Panc1 (cell line): Measurements from ENCODE around the gene MCM8. TPM values are rescaled to one million over a fixed set of nuclear protein-coding genes. Genes with fewer than 3 reads are reported as not detected.

Experiments
- ATAC-seq: fragments of 200-7000 bp; cut with Tn5 transposase; 2 replicates; pipeline ENCODE4 v1.9.1; 2020; ENCODE audit warnings: mild to moderate bottlenecking, moderate library complexity
- BruUV-seq: library from RNA; stranded (reverse); fragments of 400-500 nt; replicated peaks from 2 replicates; lab custom pipeline; 2021; lab: Mats Ljungman, UMichigan
- CTCF ChIA-PET: fragments of 300-600 bp; sonication (Branson Sonifier 250); formaldehyde crosslinking; loops from one replicate; lab custom pipeline; 2022; ENCODE audit warnings: antibody characterized with exemption; lab: Charles Lee
- POLR2A ChIA-PET: fragments of 300-600 bp; sonication (Branson Sonifier 250); formaldehyde crosslinking; loops from one replicate; lab custom pipeline; 2022; ENCODE audit warnings: antibody characterized with exemption; lab: Charles Lee
- DNase-seq: peaks from one replicate; pipeline ENCODE4 v3.0.0-alpha.2; 2010; ENCODE audit warnings: low read depth, low spot score
- H3K27ac ChIP-seq: 2 replicates; pipeline ENCODE4 v1.5.1; 2011; ENCODE audit warnings: mild to moderate bottlenecking, low read length, inconsistent platforms
- H3K27me3 ChIP-seq: fragments of 200-500 bp; sonication (Bioruptor generic); 2 replicates; pipeline ENCODE4 v1.6.0; 2014; ENCODE audit warnings: low read length, inconsistent platforms; ENCODE audit not compliant: control insufficient read depth, insufficient read depth
- H3K36me3 ChIP-seq: fragments of 200-500 bp; sonication (Bioruptor generic); 2 replicates; pipeline ENCODE4 v1.5.1; 2014; ENCODE audit warnings: inconsistent platforms, mild to moderate bottlenecking, low read length, moderate library complexity; ENCODE audit not compliant: control insufficient read depth, insufficient read depth
- H3K4me1 ChIP-seq: 2 replicates; pipeline ENCODE4 v1.5.1; 2011; ENCODE audit warnings: inconsistent platforms, mild to moderate bottlenecking, low read length, moderate library complexity; ENCODE audit not compliant: control insufficient read depth, insufficient read depth
- H3K4me3 ChIP-seq, 2 experiments: 2 replicates each; pipeline ENCODE4 v1.5.1; 2011 to 2012; ENCODE audit warnings: low read depth in 2 of 2, low read length in 2 of 2, mild to moderate bottlenecking in 2 of 2, inconsistent platforms in 1 of 2, moderate library complexity in 1 of 2
- H3K9me3 ChIP-seq: fragments of 200-500 bp; sonication (Bioruptor generic); 2 replicates; pipeline ENCODE4 v1.5.1; 2014; ENCODE audit warnings: low read depth, mild to moderate bottlenecking, inconsistent platforms, low read length, moderate library complexity; ENCODE audit not compliant: control insufficient read depth, insufficient read depth
- CTCF ChIP-seq: fragments of 450-650 bp; IDR thresholded peaks from 2 replicates; pipeline ENCODE4 v1.5.1; 2017; ENCODE audit warnings: mild to moderate bottlenecking
- POLR2AphosphoS5 ChIP-seq: IDR thresholded peaks from 2 replicates; pipeline ENCODE4 v1.6.1; 2012; ENCODE audit warnings: mild to moderate bottlenecking, low read depth, low read length, moderate library complexity
- SIN3A ChIP-seq: IDR thresholded peaks from 2 replicates; pipeline ENCODE4 v1.6.1; 2012; ENCODE audit warnings: low read depth, mild to moderate bottlenecking, low read length, moderate library complexity, borderline replicate concordance; ENCODE audit not compliant: insufficient read depth
- TCF7L2 ChIP-seq: IDR thresholded peaks from 2 replicates; pipeline ENCODE4 v1.6.1; 2011; ENCODE audit warnings: mild to moderate bottlenecking, low read depth, low read length, inconsistent platforms
- in situ Hi-C: cut with HindIII; loops from 2 replicates; pipeline ENCODE4 v1.10.0; 2016; ENCODE audit warnings: low sequenced_read_pairs, low pct_unique_long_range_greater_than_20kb
- intact Hi-C: fragments of 100-400 bp; cut with micrococcal nuclease; formaldehyde crosslinking; loops from one replicate; pipeline ENCODE4 v1.10.0; 2022; ENCODE audit not compliant: unreplicated experiment
- total RNA-seq: library from RNA; stranded (reverse); gene quantifications from one replicate; pipeline ENCODE4 v1.2.1, GENCODE V29; 2021; ENCODE audit not compliant: unreplicated experiment
- TF ChIP-seq, protein P1 (sequence below), 2 experiments: IDR thresholded peaks; 2 replicates each; pipeline ENCODE4 v1.6.1; 2011 to 2012; ENCODE audit warnings: low read depth in 2 of 2, control low read depth in 1 of 2, low read length in 1 of 2, mild to moderate bottlenecking in 1 of 2, moderate library complexity in 1 of 2; ENCODE audit not compliant: insufficient read depth in 1 of 2

Gene MCM8
- total RNA-seq, 1 experiment from 2014 or later: 28.3 TPM

DNA sequence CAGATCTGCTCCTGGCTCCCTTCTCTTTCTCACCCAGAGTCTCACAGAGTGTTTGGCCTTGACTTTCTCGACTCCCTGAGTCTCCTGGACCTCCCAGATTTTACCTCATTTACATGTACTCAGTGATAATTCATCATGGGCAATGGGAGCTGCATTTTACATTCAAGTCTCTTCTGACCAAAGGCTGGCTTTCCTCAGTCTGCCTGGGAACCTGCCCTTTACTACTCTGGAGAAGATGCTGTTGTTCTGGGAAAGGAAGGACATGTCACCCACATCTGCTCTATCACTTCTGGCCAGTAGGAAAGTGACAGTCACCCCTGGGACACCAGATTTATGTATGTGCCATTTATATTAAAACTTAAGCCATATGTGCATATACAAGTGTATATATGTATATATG lies 96.0 kb downstream of the MCM8 start:
- CTCF ChIA-PET: no interaction called here
- in situ Hi-C loops: no loop called here

DNA sequence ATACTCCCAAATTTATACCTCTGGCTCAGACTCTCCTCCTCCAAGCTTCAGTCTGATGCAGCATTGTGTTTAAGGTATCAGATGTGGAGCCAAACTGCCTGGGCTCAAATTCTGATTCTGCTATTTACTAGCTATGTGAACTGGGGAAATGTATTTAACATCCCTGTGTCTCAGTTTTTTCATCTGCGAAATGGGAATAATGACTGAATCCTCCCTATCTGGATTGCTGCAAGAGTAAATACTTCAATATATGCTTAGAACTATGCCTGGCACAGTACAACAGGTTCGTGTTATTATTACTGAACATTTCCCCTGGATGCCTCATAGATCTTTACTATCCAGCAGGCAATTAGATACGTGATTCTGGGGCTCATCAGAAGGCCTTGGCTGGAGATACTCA lies 97.9 kb downstream of the MCM8 start:
- H3K27ac ChIP-seq: no peak overlapping the region
- CTCF ChIA-PET: no interaction called here
- no peaks in the 10 kb centered on the region for H3K9me3 ChIP-seq
- no peak for ATAC-seq
- no peaks in the 10 kb centered on the region for H3K36me3 ChIP-seq
- TF ChIP-seq SIN3A (no peak), CTCF (no peak), POLR2AphosphoS5 (no peak), TCF7L2 (no peak)
- TF ChIP-seq, protein P1, sequence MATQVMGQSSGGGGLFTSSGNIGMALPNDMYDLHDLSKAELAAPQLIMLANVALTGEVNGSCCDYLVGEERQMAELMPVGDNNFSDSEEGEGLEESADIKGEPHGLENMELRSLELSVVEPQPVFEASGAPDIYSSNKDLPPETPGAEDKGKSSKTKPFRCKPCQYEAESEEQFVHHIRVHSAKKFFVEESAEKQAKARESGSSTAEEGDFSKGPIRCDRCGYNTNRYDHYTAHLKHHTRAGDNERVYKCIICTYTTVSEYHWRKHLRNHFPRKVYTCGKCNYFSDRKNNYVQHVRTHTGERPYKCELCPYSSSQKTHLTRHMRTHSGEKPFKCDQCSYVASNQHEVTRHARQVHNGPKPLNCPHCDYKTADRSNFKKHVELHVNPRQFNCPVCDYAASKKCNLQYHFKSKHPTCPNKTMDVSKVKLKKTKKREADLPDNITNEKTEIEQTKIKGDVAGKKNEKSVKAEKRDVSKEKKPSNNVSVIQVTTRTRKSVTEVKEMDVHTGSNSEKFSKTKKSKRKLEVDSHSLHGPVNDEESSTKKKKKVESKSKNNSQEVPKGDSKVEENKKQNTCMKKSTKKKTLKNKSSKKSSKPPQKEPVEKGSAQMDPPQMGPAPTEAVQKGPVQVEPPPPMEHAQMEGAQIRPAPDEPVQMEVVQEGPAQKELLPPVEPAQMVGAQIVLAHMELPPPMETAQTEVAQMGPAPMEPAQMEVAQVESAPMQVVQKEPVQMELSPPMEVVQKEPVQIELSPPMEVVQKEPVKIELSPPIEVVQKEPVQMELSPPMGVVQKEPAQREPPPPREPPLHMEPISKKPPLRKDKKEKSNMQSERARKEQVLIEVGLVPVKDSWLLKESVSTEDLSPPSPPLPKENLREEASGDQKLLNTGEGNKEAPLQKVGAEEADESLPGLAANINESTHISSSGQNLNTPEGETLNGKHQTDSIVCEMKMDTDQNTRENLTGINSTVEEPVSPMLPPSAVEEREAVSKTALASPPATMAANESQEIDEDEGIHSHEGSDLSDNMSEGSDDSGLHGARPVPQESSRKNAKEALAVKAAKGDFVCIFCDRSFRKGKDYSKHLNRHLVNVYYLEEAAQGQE (IDR thresholded peaks at IDR 0.05; ENCODE audit: insufficient read depth in 1 of 2, low read depth in 2 of 2, low read length in 1 of 2): no peak
- POLR2A ChIA-PET: no interaction called here
- no TSS peak for BruUV-seq
- no peak for DNase-seq
- H3K4me1 ChIP-seq: 0 out of 2 replicates have a peak, but pooled peaks cover 3% of the 10 kb centered on the region
- no peak overlapping the region for H3K4me3 ChIP-seq
- H3K27me3 ChIP-seq: peaks cover 7% of the 10 kb centered on the region
- intact Hi-C loops (no loop called here), in situ Hi-C loops (no loop called here)

More for the DNA sequence above, 96.0 kb downstream of the MCM8 start:
- no TSS peak for BruUV-seq
- Histone ChIP-seq H3K4me3 (no peak overlapping the region), H3K27me3 (peaks cover 3% of the 10 kb centered on the region), H3K4me1 (0 out of 2 replicates have a peak, but pooled peaks cover under 1% of the 10 kb centered on the region), H3K36me3 (no peaks in the 10 kb centered on the region), H3K27ac (no peak overlapping the region), H3K9me3 (no peaks in the 10 kb centered on the region)
- DNase-seq (no peak), ATAC-seq (no peak)
- TF ChIP-seq, protein P1 (IDR thresholded peaks at IDR 0.05; ENCODE audit: insufficient read depth in 1 of 2, low read depth in 2 of 2, low read length in 1 of 2): no peak
- TF ChIP-seq TCF7L2 (no peak), CTCF (no peak), SIN3A (no peak), POLR2AphosphoS5 (no peak)
- POLR2A ChIA-PET: no interaction called here
- intact Hi-C loops: no loop called here

Other genes starting within 250 kb of the MCM8 start
- 4.3 TPM for gene SHLD1, start 200.3 kb upstream of the MCM8 start, total RNA-seq
- 3.1 TPM for gene CHGB, start 39.1 kb upstream of the MCM8 start, total RNA-seq
- gene TRMT6, start 119 bp upstream of the MCM8 start, total RNA-seq: 27.9 TPM
- 42.7 TPM for gene CRLS1, start 55.5 kb downstream of the MCM8 start, total RNA-seq
- 0.57 TPM for gene LRRN4, start 103.4 kb downstream of the MCM8 start, total RNA-seq
- gene FERMT1, start 172.4 kb downstream of the MCM8 start, total RNA-seq: 0.95 TPM